GM18511 (cell line): ENCODE results near the gene IGF2BP2.

Experiments
- ATAC-seq: cut with Tn5 transposase; IDR thresholded peaks from one replicate; pipeline ENCODE4 v1.9.1; 2021; ENCODE audit warnings: mild to moderate bottlenecking, moderate library complexity; ENCODE audit not compliant: unreplicated experiment

The IGF2BP2 gene

GRCh38 chr3:185737740-185738680 lies 86.8 kb downstream of the IGF2BP2 start:
- no peak for ATAC-seq

GRCh38 chr3:185737020-185737419 lies 87.8 kb downstream of the IGF2BP2 start:
- ATAC-seq, result no peak

GRCh38 chr3:185734725-185735096 lies 90.1 kb downstream of the IGF2BP2 start:
- ATAC-seq, result no peak

GRCh38 chr3:185733980-185734724 lies 90.7 kb downstream of the IGF2BP2 start:
- ATAC-seq, result no peak

- ATAC-seq, result no peak
These were observed 92.1 kb downstream of the IGF2BP2 start for GRCh38 chr3:185732782-185733181.

GRCh38 chr3:185730550-185730949 lies 94.3 kb downstream of the IGF2BP2 start:
- ATAC-seq, result no peak

DNA sequence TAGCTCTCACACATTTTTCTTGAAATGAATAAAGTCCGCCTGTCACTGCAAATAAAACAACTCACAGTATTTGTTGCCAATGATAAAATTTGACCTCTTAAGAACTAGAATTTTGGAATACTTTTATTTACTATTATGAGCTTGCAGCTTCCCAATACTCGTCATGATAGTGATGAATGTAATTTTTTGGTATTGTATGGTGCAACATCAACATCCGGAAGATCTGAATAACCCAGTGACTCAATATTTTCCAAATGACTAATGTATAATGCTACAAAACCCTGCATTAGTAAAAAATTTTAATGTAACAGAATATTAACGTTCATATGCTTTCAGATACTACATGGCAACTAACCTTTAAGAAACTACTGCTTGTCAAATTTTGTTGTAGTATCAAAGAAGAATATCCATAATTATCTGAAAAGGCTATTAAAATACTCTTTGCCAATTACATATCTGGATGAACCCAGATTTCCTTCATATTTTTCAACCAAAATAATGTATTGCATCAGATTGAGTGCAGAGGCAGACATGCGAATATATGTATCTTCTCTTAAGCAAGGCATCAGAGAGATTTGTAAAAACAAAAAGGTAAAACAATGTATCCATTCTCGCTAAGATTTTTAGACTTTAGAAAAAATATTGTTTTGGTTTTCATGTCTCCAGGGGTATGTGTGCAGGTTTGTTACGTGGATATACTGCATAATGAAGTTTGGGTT lies 95.3 kb downstream of the IGF2BP2 start:
- no peak for ATAC-seq

- no peak for ATAC-seq
These were observed 96.1 kb downstream of the IGF2BP2 start for GRCh38 chr3:185728630-185729336.

DNA sequence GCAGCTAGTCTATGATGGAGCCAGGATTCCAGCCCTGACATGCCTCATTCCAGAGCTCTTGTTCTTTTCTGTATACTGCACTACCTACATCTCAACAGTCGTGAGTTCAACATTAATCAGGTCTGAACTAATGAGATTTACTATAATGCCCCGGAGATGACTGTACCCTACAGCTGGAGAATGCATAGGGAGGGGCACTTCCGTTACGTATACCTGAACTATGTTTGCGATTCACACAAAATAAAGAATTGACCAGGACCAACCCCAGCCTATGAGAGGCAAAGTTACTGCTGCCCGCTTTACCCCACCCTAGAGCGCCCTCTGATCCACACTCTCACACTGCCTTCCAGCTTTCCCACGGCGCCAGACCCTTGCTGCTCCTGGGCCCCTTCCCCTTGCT lies 97.0 kb downstream of the IGF2BP2 start:
- ATAC-seq, result no peak

- ATAC-seq, result no peak
These were observed 98.4 kb downstream of the IGF2BP2 start for GRCh38 chr3:185726254-185726967.

- no peak for ATAC-seq
These were observed 100.1 kb downstream of the IGF2BP2 start for GRCh38 chr3:185724761-185725160.

- no peak for ATAC-seq
These were observed 100.6 kb downstream of the IGF2BP2 start for GRCh38 chr3:185724251-185724650.

GRCh38 chr3:185722881-185723280 lies 102.0 kb downstream of the IGF2BP2 start:
- no peak for ATAC-seq

DNA sequence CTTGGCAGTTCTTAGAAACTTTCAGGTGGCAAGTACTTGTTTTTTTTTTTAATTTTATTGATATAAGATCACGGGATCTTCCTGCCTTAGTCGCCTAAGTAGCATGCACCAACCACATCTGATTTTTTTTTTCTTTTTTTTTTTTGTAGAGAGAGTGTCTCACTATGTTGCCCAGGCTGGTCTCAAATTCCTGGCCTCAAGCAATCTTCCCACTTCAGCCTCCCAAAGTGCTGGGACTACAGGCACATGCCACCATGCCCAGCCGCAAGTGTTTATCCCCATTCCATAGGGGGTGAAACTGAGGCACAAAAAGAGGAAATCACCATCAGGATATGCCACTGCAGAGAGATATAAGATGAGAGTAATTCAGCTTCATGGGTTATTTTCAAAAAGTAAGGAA lies 102.9 kb downstream of the IGF2BP2 start:
- no peak for ATAC-seq

DNA sequence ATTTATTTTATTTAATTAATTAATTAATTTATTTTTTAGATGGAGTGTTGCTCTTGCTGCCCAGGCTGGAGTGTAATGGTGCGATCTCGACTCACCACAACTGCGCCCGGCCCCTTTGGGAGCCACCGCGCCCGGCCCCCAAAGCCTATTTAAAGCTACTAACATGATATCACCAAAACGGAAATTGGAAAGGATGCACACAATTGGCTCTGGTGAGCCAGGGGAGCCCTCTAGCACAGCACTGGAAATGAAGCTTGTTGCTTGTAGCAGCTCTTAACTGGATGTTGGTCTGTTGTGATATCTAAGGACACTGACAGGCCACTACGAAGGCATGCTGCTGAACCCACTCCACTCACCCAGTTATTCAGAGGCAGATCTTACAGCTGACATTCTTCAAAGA lies 104.5 kb downstream of the IGF2BP2 start:
- ATAC-seq, result no peak

DNA sequence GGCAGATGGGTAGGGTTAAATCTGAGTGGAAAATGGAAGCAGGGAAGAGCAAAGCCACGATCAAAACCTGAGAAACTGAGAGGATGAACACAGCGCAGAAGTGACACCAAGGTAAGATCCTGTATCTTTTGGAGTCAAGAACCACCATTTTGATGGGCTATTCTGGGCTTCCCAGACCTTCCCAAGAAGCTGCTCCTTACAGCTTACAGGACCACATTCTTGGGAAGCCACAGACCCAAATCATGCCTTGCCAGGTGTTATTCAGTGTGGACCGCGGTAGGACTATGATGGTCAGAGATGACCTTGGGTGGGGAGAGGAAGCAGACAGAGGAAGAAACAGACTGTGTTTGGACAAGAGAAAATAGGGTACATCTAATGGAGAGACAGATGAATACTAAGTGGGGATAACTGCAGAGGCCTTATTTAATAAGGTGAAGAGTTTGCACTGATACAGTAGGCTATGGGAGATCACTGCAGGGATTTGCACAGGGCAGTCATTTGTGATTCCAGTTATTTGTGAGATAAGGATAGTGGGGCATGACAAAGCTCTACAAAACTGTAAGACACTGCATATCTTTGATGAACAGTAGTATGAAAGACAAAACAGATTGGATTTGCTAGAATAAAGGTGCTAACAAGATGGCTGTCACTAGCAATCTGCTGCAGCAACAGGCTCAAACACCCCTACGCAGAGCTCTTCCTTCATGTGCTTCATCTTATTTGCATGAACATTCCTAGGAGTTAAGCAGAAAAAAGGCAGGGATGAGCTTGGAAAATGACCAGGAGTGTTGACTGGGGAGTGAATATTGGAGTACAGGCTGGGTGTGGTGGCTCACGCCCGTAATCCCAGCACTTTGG lies 105.9 kb downstream of the IGF2BP2 start:
- ATAC-seq, result no peak

DNA sequence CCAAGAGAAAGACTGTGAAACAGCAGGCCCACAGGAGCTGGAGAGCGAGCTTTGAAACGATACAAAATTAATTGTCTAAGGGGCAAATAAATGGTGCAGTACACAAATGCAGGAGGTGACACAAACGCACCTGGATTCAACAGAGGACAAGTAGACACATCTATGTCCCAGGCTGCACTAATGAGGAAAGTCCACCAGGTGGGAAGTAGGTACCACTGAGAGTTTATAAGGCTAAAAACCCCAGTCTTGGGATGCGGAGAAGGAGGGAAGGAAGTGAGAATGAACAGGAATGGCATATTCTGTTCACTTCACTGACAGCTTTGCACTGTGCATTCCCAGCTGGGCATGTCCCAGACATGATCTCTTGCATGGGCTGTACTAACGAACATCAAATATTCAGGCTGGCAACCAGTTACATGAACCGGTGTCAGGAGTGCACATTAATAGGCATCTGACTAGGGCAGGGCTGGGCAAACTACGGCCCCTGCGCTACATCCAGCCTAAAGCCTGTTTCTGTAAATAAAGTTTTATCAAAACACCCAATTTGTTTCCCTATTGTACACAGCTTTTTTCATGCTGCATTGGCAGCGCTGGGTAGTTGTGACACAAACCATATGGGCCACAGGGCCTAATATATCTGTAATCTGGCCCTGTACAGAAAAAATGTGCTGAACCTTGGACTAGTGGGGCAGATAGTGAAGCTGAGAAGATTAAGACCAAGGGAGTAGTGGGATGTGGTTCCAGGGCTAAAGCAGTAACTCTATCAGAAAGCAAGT lies 107.0 kb downstream of the IGF2BP2 start:
- no peak for ATAC-seq

GRCh38 chr3:185717121-185717520 lies 107.7 kb downstream of the IGF2BP2 start:
- ATAC-seq, result no peak
